GM23338 (cell line): ENCODE results near the gene ROBO3.

ENCODE experiments used
- CREB1 ChIP-seq: fragments of 250-450 bp; sonication (Bioruptor Pico); IDR thresholded peaks from 2 replicates; pipeline ENCODE4 v1.5.0; 2020; ENCODE audit warnings: low read depth, mild to moderate bottlenecking, moderate library complexity
- EZH2 ChIP-seq: fragments of 200-600 bp; sonication (generic); IDR thresholded peaks from one replicate; pipeline ENCODE4 v1.8.0; 2017; ENCODE audit warnings: antibody characterized with exemption, mild to moderate bottlenecking, low read depth; ENCODE audit not compliant: unreplicated experiment
- EZH2phosphoT487 ChIP-seq: fragments of 200-600 bp; sonication (generic); IDR thresholded peaks from one replicate; pipeline ENCODE4 v1.8.1; 2018; ENCODE audit warnings: antibody characterized with exemption; ENCODE audit not compliant: unreplicated experiment
- JUNB ChIP-seq: IDR thresholded peaks from one replicate; pipeline ENCODE4 v1.6.1; 2016; ENCODE audit warnings: antibody characterized with exemption; ENCODE audit not compliant: unreplicated experiment
- NANOG ChIP-seq: IDR thresholded peaks from 2 replicates; pipeline ENCODE4 v1.6.1; 2016; ENCODE audit warnings: antibody characterized with exemption, borderline replicate concordance
- POLR2AphosphoS5 ChIP-seq: IDR thresholded peaks from 2 replicates; pipeline ENCODE4 v1.6.1; 2016; ENCODE audit warnings: antibody characterized with exemption, low read depth
- STAT1 ChIP-seq: IDR thresholded peaks from one replicate; pipeline ENCODE4 v1.6.1; 2016; ENCODE audit warnings: antibody characterized with exemption; ENCODE audit not compliant: unreplicated experiment
- ZNF114 ChIP-seq: fragments of 250-450 bp; sonication (Bioruptor Pico); IDR thresholded peaks from 2 replicates; pipeline ENCODE4 v1.5.0; 2020; ENCODE audit warnings: mild to moderate bottlenecking, moderate library complexity
- TF ChIP-seq, protein P1 (sequence below), 2 experiments: fragments of 200-600 bp in 1 of 2; sonication (generic) in 1 of 2; conservative IDR thresholded peaks; 2 replicates each; pipeline versions ENCODE4 v1.5.1 to v1.6.1; 2016 to 2017; ENCODE audit warnings: antibody characterized with exemption in 2 of 2, low read depth in 2 of 2, mild to moderate bottlenecking in 2 of 2, moderate library complexity in 1 of 2
- TF ChIP-seq, protein P2 (sequence below): IDR thresholded peaks from one replicate; pipeline ENCODE4 v1.6.1; 2018; ENCODE audit warnings: antibody characterized with exemption; ENCODE audit not compliant: unreplicated experiment
- TF ChIP-seq, protein P3 (sequence below): fragments of 250-450 bp; sonication (Bioruptor Pico); IDR thresholded peaks from 2 replicates; pipeline ENCODE4 v1.5.0; 2020; ENCODE audit warnings: mild to moderate bottlenecking, moderate library complexity
- TF ChIP-seq, protein P4 (sequence below): IDR thresholded peaks from 2 replicates; pipeline ENCODE4 v1.6.1; 2016; ENCODE audit warnings: antibody characterized with exemption

DNA sequence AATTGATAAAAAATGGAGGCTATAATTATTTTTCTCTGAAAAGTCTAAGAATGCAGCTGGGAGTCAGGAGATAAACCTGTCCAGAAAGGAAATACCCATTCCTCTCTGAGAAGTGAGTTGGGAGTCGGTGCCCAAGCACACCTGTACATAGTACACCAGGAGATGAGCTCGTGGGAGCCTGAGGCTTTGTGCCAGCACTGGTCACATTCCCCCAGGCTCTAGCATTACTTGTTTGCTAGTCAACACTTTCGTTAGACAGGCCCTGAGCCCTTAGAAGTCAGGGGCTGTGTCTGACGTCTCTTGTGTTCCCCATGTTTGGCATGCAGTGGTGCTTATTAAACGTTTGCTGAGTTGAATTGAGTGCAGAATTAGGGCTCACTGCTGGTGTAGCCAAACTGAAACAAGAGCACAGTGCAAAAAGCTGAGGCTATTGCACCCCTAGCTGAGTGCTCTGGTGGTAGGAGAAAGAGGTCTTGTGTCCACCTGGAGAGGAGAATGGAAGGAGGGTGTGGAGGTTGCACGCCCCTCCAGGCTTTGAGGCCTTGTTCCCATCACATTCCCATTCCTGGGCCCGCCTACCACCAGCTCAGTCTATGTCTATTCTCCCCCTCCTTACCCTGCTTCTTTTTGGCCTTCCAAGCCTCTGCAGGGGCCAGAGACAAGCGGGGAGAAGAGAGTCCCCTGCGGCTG, 25.6 kb downstream of the ROBO3 start:
- TF ChIP-seq, protein P1, sequence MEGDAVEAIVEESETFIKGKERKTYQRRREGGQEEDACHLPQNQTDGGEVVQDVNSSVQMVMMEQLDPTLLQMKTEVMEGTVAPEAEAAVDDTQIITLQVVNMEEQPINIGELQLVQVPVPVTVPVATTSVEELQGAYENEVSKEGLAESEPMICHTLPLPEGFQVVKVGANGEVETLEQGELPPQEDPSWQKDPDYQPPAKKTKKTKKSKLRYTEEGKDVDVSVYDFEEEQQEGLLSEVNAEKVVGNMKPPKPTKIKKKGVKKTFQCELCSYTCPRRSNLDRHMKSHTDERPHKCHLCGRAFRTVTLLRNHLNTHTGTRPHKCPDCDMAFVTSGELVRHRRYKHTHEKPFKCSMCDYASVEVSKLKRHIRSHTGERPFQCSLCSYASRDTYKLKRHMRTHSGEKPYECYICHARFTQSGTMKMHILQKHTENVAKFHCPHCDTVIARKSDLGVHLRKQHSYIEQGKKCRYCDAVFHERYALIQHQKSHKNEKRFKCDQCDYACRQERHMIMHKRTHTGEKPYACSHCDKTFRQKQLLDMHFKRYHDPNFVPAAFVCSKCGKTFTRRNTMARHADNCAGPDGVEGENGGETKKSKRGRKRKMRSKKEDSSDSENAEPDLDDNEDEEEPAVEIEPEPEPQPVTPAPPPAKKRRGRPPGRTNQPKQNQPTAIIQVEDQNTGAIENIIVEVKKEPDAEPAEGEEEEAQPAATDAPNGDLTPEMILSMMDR (conservative IDR thresholded peaks at IDR 0.05; ENCODE audit: low read depth in 2 of 2), result no peak
- TF ChIP-seq EZH2phosphoT487 (no peak), POLR2AphosphoS5 (no peak), CREB1 (CRISPR knock-in tag) (no peak), EZH2 (no peak), JUNB (no peak), STAT1 (no peak), NANOG (no peak), ZNF114 (no peak)
- TF ChIP-seq, protein P2, sequence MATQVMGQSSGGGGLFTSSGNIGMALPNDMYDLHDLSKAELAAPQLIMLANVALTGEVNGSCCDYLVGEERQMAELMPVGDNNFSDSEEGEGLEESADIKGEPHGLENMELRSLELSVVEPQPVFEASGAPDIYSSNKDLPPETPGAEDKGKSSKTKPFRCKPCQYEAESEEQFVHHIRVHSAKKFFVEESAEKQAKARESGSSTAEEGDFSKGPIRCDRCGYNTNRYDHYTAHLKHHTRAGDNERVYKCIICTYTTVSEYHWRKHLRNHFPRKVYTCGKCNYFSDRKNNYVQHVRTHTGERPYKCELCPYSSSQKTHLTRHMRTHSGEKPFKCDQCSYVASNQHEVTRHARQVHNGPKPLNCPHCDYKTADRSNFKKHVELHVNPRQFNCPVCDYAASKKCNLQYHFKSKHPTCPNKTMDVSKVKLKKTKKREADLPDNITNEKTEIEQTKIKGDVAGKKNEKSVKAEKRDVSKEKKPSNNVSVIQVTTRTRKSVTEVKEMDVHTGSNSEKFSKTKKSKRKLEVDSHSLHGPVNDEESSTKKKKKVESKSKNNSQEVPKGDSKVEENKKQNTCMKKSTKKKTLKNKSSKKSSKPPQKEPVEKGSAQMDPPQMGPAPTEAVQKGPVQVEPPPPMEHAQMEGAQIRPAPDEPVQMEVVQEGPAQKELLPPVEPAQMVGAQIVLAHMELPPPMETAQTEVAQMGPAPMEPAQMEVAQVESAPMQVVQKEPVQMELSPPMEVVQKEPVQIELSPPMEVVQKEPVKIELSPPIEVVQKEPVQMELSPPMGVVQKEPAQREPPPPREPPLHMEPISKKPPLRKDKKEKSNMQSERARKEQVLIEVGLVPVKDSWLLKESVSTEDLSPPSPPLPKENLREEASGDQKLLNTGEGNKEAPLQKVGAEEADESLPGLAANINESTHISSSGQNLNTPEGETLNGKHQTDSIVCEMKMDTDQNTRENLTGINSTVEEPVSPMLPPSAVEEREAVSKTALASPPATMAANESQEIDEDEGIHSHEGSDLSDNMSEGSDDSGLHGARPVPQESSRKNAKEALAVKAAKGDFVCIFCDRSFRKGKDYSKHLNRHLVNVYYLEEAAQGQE, result no peak
- TF ChIP-seq, protein P3, sequence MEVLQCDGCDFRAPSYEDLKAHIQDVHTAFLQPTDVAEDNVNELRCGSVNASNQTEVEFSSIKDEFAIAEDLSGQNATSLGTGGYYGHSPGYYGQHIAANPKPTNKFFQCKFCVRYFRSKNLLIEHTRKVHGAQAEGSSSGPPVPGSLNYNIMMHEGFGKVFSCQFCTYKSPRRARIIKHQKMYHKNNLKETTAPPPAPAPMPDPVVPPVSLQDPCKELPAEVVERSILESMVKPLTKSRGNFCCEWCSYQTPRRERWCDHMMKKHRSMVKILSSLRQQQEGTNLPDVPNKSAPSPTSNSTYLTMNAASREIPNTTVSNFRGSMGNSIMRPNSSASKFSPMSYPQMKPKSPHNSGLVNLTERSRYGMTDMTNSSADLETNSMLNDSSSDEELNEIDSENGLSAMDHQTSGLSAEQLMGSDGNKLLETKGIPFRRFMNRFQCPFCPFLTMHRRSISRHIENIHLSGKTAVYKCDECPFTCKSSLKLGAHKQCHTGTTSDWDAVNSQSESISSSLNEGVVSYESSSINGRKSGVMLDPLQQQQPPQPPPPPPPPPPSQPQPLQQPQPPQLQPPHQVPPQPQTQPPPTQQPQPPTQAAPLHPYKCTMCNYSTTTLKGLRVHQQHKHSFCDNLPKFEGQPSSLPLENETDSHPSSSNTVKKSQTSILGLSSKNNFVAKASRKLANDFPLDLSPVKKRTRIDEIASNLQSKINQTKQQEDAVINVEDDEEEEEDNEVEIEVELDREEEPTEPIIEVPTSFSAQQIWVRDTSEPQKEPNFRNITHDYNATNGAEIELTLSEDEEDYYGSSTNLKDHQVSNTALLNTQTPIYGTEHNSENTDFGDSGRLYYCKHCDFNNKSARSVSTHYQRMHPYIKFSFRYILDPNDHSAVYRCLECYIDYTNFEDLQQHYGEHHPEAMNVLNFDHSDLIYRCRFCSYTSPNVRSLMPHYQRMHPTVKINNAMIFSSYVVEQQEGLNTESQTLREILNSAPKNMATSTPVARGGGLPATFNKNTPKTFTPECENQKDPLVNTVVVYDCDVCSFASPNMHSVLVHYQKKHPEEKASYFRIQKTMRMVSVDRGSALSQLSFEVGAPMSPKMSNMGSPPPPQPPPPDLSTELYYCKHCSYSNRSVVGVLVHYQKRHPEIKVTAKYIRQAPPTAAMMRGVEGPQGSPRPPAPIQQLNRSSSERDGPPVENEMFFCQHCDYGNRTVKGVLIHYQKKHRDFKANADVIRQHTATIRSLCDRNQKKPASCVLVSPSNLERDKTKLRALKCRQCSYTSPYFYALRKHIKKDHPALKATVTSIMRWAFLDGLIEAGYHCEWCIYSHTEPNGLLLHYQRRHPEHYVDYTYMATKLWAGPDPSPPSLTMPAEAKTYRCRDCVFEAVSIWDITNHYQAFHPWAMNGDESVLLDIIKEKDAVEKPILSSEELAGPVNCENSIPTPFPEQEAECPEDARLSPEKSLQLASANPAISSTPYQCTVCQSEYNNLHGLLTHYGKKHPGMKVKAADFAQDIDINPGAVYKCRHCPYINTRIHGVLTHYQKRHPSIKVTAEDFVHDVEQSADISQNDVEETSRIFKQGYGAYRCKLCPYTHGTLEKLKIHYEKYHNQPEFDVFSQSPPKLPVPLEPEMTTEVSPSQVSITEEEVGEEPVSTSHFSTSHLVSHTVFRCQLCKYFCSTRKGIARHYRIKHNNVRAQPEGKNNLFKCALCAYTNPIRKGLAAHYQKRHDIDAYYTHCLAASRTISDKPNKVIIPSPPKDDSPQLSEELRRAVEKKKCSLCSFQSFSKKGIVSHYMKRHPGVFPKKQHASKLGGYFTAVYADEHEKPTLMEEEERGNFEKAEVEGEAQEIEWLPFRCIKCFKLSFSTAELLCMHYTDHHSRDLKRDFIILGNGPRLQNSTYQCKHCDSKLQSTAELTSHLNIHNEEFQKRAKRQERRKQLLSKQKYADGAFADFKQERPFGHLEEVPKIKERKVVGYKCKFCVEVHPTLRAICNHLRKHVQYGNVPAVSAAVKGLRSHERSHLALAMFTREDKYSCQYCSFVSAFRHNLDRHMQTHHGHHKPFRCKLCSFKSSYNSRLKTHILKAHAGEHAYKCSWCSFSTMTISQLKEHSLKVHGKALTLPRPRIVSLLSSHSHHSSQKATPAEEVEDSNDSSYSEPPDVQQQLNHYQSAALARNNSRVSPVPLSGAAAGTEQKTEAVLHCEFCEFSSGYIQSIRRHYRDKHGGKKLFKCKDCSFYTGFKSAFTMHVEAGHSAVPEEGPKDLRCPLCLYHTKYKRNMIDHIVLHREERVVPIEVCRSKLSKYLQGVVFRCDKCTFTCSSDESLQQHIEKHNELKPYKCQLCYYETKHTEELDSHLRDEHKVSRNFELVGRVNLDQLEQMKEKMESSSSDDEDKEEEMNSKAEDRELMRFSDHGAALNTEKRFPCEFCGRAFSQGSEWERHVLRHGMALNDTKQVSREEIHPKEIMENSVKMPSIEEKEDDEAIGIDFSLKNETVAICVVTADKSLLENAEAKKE, result no peak
- TF ChIP-seq, protein P4, sequence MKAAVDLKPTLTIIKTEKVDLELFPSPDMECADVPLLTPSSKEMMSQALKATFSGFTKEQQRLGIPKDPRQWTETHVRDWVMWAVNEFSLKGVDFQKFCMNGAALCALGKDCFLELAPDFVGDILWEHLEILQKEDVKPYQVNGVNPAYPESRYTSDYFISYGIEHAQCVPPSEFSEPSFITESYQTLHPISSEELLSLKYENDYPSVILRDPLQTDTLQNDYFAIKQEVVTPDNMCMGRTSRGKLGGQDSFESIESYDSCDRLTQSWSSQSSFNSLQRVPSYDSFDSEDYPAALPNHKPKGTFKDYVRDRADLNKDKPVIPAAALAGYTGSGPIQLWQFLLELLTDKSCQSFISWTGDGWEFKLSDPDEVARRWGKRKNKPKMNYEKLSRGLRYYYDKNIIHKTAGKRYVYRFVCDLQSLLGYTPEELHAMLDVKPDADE, result no peak
